Measurements from ENCODE around the gene FBN2.
"Not testable (repeated sequence)": the region's sequence is repeated elsewhere in the genome, so short reads cannot be mapped to it uniquely, and the experiment has no call there.

The FBN2 gene

DNA sequence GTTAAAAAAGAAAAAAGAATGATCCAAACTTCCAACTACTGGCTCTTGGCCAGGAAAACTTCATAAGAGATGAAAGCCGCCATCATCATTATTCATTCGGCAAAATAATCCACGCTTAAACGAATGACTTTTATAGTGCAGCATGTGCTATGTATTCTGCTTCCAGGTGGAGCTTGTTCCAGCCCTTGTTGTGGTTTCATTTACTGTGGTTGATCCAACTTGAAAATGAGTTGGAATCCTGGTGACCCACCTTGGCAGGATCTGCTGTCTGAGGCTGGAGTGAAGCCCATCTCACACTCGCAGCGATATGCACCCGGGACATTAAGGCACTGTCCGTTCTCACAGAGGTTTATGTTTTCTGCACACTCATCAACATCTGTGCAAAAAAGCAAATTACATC, 209.6 kb downstream of the FBN2 start:
- no peaks in the 10 kb centered on the region for H4K20me1 ChIP-seq

GRCh38 chr5:128328007-128328406, 210.0 kb downstream of the FBN2 start:
- no peak overlapping the region for H3K4me3 ChIP-seq
- H3K27me3 ChIP-seq: no peaks in the 10 kb centered on the region
- H3K9ac ChIP-seq: no peak overlapping the region
- no peaks in the 10 kb centered on the region for H4K20me1 ChIP-seq
- H3K4me1 ChIP-seq: no peaks in the 10 kb centered on the region
- H3K4me2 ChIP-seq: no peak overlapping the region
- no peak for TF ChIP-seq Cebpa-rat (IDR thresholded peaks at IDR 0.05)
- H3K9me3 ChIP-seq (replicated peaks in 1 of 11): no peaks in the 10 kb centered on the region
- H3K36me3 ChIP-seq: no peaks in the 10 kb centered on the region
- H3K27ac ChIP-seq: no peak overlapping the region

More for the DNA sequence above, 209.6 kb downstream of the FBN2 start:
- Histone ChIP-seq H3K9me3 (replicated peaks in 1 of 11) (no peaks in the 10 kb centered on the region), H3K9ac (no peak overlapping the region), H3K36me3 (no peaks in the 10 kb centered on the region), H3K27me3 (no peaks in the 10 kb centered on the region), H3K27ac (no peak overlapping the region), H3K4me1 (no peaks in the 10 kb centered on the region), H3K4me2 (no peak overlapping the region), H3K4me3 (no peak overlapping the region)
- TF ChIP-seq Cebpa-rat (IDR thresholded peaks at IDR 0.05): no peak

- not testable (repeated sequence) for H3K9me3 ChIP-seq (replicated peaks in 1 of 11); H3K9ac ChIP-seq; H3K27me3 ChIP-seq; H4K20me1 ChIP-seq; H3K4me2 ChIP-seq; H3K27ac ChIP-seq; H3K4me1 ChIP-seq; H3K4me3 ChIP-seq; H3K36me3 ChIP-seq
These were observed 216.6 kb downstream of the FBN2 start for GRCh38 chr5:128321418-128321817.

GRCh38 chr5:128318691-128319090, 219.4 kb downstream of the FBN2 start:
- no peak for TF ChIP-seq Cebpa-rat (IDR thresholded peaks at IDR 0.05)
- H4K20me1 ChIP-seq: no peaks in the 10 kb centered on the region
- H3K4me2 ChIP-seq: no peak overlapping the region
- no peak overlapping the region for H3K4me3 ChIP-seq
- H3K9ac ChIP-seq: no peak overlapping the region
- H3K9me3 ChIP-seq (replicated peaks in 1 of 11): no peaks in the 10 kb centered on the region
- no peaks in the 10 kb centered on the region for H3K27me3 ChIP-seq
- H3K4me1 ChIP-seq: no peaks in the 10 kb centered on the region
- no peak overlapping the region for H3K27ac ChIP-seq
- H3K36me3 ChIP-seq: no peaks in the 10 kb centered on the region

DNA sequence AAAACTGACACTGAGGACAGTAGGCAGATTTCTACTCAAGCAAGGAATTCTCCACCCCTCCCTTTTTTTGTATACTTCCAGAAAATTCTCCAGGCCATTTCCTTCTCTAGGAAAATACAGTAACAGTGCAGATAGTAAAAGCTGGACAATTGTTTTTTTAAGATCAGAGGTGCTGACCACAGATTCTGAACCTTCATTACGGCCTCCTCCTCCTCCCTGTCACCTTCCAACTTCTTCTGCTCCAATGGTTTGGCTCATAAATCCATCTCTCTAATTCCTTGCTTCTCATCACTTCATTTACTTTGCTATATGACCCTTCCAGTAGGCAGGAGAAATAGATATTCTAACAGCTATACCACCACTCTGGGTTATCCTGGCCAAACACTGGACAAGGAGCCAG, 220.6 kb downstream of the FBN2 start:
- Histone ChIP-seq H3K9me3 (replicated peaks in 1 of 11) (no peaks in the 10 kb centered on the region), H3K4me3 (no peak overlapping the region), H3K27me3 (no peaks in the 10 kb centered on the region), H3K4me1 (no peaks in the 10 kb centered on the region), H3K36me3 (no peaks in the 10 kb centered on the region), H3K9ac (no peak overlapping the region), H3K4me2 (no peak overlapping the region), H3K27ac (no peak overlapping the region), H4K20me1 (no peaks in the 10 kb centered on the region)
- no peak for TF ChIP-seq Cebpa-rat (IDR thresholded peaks at IDR 0.05)

GRCh38 chr5:128315671-128316070, 222.4 kb downstream of the FBN2 start:
- H3K4me1 ChIP-seq: no peaks in the 10 kb centered on the region
- H3K4me3 ChIP-seq: no peak overlapping the region
- no peak overlapping the region for H3K27ac ChIP-seq
- no peak overlapping the region for H3K4me2 ChIP-seq
- H3K9ac ChIP-seq: no peak overlapping the region
- no peak for TF ChIP-seq Cebpa-rat (IDR thresholded peaks at IDR 0.05)
- no peaks in the 10 kb centered on the region for H3K36me3 ChIP-seq
- H4K20me1 ChIP-seq: no peaks in the 10 kb centered on the region
- no peaks in the 10 kb centered on the region for H3K9me3 ChIP-seq (replicated peaks in 1 of 11)
- H3K27me3 ChIP-seq: no peaks in the 10 kb centered on the region

GRCh38 chr5:128305341-128305740, 232.7 kb downstream of the FBN2 start:
- Histone ChIP-seq H3K36me3 (no peaks in the 10 kb centered on the region), H3K9ac (no peak overlapping the region), H4K20me1 (no peaks in the 10 kb centered on the region), H3K27ac (no peak overlapping the region), H3K9me3 (replicated peaks in 1 of 11) (no peaks in the 10 kb centered on the region), H3K27me3 (no peaks in the 10 kb centered on the region), H3K4me2 (no peak overlapping the region), H3K4me3 (no peak overlapping the region), H3K4me1 (no peaks in the 10 kb centered on the region)
- no peak for TF ChIP-seq Cebpa-rat (IDR thresholded peaks at IDR 0.05)

DNA sequence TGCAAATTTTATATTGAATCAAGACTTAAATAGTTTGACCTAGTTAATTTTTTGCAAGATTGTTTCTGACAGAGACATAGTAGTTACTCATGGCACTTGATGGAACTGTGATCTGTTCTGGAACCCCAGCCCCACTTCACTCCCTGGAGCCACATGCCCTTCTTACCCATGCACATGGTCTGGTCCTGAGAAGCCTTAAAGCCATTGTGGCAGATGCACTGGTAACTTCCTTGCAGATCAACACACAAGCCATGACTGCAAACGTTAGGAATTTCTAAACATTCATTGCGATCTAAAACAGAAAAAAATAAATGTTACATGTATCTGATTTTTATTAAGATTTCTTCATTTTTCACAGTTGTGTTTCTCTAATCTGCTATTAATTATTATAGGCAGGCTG, 233.3 kb downstream of the FBN2 start:
- H4K20me1 ChIP-seq: no peaks in the 10 kb centered on the region
- no peak overlapping the region for H3K4me2 ChIP-seq
- H3K4me3 ChIP-seq: no peak overlapping the region
- no peaks in the 10 kb centered on the region for H3K27me3 ChIP-seq
- H3K27ac ChIP-seq: no peak overlapping the region
- no peak for TF ChIP-seq Cebpa-rat (IDR thresholded peaks at IDR 0.05)
- H3K9me3 ChIP-seq (replicated peaks in 1 of 11): no peaks in the 10 kb centered on the region
- H3K9ac ChIP-seq: no peak overlapping the region
- H3K4me1 ChIP-seq: no peaks in the 10 kb centered on the region
- no peaks in the 10 kb centered on the region for H3K36me3 ChIP-seq

DNA sequence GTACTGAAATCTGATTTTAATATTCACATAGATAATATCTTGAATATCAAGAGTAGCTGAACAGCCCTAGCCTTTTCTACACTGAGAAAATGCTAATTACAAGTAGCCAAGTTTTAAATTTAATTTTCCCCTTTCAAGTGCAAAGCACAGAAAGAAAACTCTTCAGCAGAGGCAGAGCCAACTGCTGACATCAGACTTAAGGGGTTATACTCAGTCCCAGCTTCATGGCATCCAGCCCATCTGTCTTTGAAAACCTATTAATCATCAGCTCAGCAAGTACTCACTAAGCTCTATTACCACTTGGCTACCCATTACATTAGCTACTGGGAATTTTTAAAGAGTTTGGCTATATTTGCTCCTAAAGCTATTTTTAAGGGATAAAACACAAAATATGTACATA, 234.0 kb downstream of the FBN2 start:
- H3K36me3 ChIP-seq: no peaks in the 10 kb centered on the region
- no peaks in the 10 kb centered on the region for H4K20me1 ChIP-seq
- no peak for TF ChIP-seq Cebpa-rat (IDR thresholded peaks at IDR 0.05)
- H3K27me3 ChIP-seq: no peaks in the 10 kb centered on the region
- no peak overlapping the region for H3K4me3 ChIP-seq
- H3K4me2 ChIP-seq: no peak overlapping the region
- no peak overlapping the region for H3K9ac ChIP-seq
- no peak overlapping the region for H3K27ac ChIP-seq
- H3K9me3 ChIP-seq (replicated peaks in 1 of 11): no peaks in the 10 kb centered on the region
- no peaks in the 10 kb centered on the region for H3K4me1 ChIP-seq

GRCh38 chr5:128303593-128303992, 234.5 kb downstream of the FBN2 start:
- no peak for TF ChIP-seq Cebpa-rat (IDR thresholded peaks at IDR 0.05)
- H3K4me2 ChIP-seq: no peak overlapping the region
- no peak overlapping the region for H3K4me3 ChIP-seq
- no peaks in the 10 kb centered on the region for H3K9me3 ChIP-seq (replicated peaks in 1 of 11)
- H3K36me3 ChIP-seq: no peaks in the 10 kb centered on the region
- H3K27ac ChIP-seq: no peak overlapping the region
- no peaks in the 10 kb centered on the region for H3K27me3 ChIP-seq
- H4K20me1 ChIP-seq: no peaks in the 10 kb centered on the region
- no peaks in the 10 kb centered on the region for H3K4me1 ChIP-seq
- H3K9ac ChIP-seq: no peak overlapping the region

GRCh38 chr5:128300181-128300580, 237.9 kb downstream of the FBN2 start:
- Histone ChIP-seq H3K4me1 (no peaks in the 10 kb centered on the region), H3K27ac (no peak overlapping the region), H3K4me2 (no peak overlapping the region), H4K20me1 (no peaks in the 10 kb centered on the region), H3K4me3 (no peak overlapping the region), H3K9ac (no peak overlapping the region), H3K9me3 (replicated peaks in 1 of 11) (no peaks in the 10 kb centered on the region), H3K36me3 (no peaks in the 10 kb centered on the region), H3K27me3 (no peaks in the 10 kb centered on the region)
- TF ChIP-seq Cebpa-rat (IDR thresholded peaks at IDR 0.05): no peak

All from BLaER1 treated with 17β-estradiol and CSF1 and Interleukin-3, amounts not matched to agents 10 nM and 100 nM (cell line).